GM21723 (cell line): ENCODE results near the gene FAM72A.
"Not testable (repeated sequence)": the region's sequence is repeated elsewhere in the genome, so short reads cannot be mapped to it uniquely, and the experiment has no call there.

Experiments used
- ATAC-seq: cut with Tn5 transposase; IDR thresholded peaks from one replicate; pipeline ENCODE4 v1.9.1; 2021; ENCODE audit warnings: mild to moderate bottlenecking, moderate library complexity; ENCODE audit not compliant: unreplicated experiment

FAM72A gene

DNA sequence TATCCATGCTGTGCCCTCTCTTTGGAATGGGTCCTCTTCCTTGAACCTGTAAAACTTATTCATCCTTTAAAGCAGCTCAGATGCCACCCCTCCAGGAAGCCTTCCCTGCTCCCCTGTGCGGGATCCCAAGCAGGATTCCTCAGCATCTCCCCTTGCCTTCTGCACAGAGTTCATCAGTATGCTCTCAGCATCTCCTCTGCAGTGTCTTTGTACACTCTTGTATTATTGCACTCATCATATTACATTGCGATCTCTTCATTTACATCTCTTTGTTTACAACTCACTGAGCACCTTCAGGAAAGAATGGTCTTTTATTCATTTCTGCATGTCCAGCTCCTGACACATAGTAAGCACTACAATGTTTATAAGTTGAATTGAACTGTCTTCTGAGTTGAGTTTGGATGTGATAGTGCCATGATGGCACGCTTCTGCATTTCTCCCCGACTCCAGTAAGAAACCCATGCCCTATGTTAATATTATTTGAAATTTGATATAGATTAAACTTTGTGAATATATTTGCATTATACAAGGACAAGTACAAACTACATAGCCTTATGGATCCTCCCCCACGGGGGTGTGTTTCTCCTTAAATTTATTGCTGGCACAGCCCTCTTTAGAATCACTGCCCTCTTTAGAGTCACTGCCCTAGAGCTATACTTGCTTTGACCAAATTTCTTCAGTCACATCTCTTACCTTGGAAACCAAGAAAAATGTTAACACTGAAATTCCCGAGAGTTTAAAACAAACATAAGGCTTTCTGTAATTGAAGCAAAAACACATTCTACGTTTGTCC lies 13.2 kb upstream of the FAM72A start:
- ATAC-seq, result not testable (repeated sequence)

DNA sequence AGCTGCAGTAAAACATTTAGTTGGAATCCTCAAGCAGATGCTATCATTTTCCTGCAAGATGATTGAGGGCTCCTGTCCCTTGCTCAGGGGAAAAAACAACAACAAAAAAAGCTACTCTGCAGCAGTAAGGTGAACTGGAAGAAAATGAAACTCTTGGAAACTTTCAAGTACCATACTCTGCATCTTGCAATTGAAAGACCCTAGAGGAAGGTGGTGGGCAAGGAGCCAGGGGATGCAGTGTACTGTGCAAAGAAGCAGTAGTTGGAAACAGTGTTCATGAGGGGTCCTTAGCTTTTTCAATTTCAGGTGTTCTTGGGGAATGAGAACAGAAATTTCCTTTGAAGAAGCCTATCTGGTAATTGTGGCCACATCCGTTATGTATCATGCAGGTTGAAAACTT lies 8.2 kb upstream of the FAM72A start:
- ATAC-seq, result not testable (repeated sequence)

DNA sequence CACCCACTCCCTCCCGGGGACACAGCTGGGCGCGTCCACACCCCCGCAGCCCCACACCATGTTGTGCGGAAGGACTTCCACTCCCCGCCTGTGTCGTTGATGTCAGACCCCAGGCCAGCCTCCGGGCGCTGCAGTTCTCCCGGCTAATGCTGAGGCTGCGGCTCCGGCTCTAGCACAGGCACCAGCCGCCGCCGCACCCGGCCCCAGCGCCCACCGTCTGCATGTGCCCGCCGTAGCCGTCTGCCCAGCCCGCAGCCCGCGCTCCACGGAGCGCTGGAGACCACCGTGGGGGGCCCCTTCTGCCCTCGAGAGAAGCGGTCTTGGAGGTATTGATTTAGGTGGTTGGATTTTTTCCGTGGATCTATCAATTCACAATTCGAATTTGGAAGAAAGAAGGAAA lies 2.9 kb upstream of the FAM72A start:
- not testable (repeated sequence) for ATAC-seq

DNA sequence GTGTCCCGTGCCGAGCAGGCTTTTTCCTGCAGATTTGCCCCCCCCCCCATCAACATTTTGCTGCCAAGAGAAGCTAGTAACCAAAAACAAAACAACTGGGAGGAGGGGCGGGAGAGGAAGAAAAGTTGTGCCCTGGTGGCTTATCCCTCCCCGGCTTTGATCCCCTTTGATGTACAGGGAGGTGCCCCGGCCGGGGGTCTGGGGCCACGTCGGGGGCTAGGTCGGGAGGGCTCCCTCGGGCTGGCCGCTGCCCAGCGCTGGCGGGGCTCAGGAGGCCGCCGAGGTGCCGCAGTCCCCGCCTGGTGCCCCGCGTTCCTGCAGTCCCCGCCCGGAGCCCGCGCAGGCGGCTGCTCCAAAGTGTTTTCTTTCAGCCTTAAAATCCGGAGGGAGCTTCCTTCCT lies 2.2 kb upstream of the FAM72A start:
- not testable (repeated sequence) for ATAC-seq

DNA sequence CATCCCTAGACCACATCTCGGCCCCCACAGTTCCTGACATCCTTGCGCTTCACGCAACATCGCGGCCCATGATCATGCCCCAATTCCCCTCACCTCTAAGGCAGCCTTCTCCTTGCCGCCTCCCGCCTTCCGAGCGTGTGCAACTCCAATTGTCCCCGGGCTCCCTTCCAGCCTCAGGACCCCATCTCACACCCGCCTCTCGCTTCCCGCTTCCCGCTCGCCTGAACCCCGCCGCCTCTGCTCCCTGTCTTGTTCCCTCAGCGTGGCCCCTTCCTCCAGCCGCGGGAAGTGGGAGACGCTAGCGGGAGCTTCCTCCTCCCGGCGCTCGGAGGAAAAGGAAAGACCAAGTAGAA lies 1.5 kb upstream of the FAM72A start:
- not testable (repeated sequence) for ATAC-seq

DNA sequence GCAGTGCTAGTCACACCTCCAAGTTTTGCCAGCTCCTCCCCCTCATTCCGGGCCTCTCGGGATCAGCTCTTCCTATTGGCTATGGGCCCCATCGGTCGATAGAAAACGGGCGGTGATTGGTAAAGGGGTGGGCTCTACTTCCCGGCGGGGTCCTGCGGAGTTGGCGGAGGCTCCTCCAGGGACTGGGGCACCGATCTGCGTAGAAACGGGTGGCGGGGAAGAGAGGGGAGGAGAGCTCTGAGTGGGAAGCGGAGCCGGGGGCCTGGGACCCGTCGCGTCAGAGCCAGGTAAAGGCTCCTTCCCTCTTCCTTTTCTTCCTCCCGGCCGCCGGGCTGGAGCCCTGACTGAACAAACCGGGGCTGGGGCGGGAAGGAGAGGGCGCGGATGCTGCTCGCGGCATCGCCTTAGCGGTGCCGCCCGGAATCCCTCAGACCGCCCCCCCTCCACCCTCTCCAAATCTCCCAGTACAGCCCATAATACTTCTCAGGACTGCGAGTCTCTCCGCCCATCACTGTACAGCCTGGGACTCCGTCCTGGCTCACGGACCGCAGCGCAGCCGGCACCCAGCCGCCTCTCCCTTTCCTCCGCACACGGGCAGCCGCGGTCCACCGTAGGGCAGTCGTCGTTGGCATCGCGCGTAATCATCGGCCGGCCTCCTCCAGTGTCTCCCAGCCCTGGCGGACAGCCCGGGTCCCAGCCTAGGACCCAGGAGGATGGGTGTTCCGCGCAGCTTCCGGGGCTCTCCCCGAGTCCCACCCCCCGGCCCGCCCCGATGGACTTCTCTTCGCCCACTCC lies 922 bp upstream of the FAM72A start, which contains the start of gene SRGAP2:
TSS of gene SRGAP2 (plus strand) at position 178 of the 795 bp plus-strand sequence. CDS start 2,430 bp downstream, outside the sequence.
- ATAC-seq, result peak; percentile 16

DNA sequence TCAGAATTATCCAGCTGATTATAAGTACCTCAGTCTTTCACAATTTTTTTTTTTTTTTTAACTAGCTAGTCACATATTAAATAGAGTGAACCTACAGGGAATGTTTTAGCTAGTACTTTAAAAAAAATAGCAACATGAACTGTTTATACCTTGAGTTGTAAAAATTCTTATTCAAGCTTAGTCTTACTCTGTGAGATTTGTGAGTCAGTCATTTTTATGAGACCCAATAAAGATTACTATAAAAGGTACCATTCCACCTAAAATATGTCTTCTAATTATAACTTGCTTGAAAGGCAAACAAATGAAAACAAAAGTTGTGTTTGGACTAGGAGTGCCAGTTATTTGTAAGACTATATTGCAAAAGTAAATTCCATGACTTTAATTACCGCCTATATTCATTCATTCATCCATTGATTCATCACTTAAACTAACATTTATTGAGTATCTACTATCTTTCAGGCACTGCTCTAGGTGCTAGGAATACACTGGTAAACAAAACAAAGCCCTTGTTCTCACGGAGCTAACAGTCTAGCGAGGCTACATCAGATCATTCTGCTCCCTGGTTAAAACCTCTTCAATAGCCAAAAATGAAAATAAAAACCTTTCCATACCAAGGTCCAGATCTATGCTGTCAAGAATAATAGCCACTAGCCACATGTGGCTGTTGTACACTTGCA lies 5.8 kb downstream of the FAM72A start:
- not testable (repeated sequence) for ATAC-seq

DNA sequence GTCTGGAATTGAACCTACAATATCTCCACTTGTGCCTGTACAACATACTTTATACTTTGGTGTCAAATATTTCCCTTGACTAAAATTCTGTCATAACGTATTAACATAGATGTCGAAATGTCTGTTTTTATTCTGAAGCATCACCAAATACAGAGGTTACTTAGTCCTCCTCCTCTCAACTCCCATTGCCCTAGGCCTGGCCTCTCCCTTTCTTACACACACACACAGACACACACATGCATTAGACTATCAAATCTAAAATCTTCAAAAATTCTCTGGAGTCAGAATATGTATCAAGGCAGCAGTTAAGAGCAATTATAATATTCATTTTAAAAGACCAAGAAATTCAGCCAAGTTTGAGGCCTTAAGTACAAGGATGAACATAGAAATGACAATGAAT lies 7.5 kb downstream of the FAM72A start:
- ATAC-seq, result not testable (repeated sequence)

DNA sequence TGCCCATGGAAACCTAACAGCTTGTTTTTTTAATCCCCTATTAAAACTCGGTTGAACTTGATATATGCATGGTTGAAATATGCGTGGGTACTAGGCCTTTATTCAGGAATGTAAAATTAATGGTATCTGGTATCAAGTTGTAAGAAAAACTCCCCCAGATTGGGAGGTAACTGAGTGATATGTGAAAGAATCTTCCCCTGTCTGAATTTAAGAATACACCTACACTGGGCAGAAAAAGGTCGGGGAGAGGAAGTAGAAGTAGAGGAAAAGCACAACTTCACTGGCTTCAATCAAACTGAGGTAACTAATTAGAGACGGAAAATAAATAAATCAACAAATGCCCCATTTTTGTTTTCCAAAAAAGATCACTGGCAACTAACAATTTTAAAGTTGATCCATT lies 15.8 kb downstream of the FAM72A start:
- not testable (repeated sequence) for ATAC-seq

DNA sequence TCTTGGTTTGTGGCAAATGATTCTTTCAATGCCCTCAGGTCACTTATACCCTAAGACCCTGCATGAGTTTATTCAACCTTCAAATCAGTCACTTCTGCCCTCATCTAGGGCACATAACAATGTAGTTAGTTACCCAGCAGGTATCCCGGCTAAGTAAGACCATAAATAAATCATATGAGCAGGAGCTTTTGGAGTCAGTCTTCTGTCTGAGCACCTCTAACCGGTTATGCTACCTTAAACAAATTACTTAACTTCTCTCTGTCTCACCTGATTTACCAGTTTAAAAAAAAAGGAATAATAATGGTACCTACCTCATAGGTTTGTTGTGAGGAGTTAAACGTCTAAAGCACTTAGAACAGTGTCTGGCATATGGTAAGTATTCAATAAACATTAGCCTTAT lies 16.9 kb downstream of the FAM72A start:
- ATAC-seq, result not testable (repeated sequence)

DNA sequence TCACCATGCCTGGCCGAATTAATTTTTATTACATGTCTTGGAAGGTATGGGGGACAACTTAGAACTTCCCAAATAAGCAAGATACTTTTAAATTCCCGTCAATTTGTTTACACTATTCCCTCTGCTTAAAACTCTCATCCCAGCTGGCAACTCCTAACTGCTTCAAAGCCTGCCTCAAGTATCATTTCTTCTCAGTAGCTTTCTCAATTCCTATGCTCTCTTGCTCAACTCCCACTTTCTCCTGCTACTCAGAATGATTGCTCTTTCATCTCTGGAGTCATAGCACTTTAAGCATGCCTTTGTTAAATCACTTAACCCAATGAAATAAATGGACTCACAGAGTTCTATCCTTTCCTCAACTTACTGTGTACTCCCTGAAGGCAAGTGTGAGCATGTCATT lies 18.9 kb downstream of the FAM72A start:
- ATAC-seq, result not testable (repeated sequence)

DNA sequence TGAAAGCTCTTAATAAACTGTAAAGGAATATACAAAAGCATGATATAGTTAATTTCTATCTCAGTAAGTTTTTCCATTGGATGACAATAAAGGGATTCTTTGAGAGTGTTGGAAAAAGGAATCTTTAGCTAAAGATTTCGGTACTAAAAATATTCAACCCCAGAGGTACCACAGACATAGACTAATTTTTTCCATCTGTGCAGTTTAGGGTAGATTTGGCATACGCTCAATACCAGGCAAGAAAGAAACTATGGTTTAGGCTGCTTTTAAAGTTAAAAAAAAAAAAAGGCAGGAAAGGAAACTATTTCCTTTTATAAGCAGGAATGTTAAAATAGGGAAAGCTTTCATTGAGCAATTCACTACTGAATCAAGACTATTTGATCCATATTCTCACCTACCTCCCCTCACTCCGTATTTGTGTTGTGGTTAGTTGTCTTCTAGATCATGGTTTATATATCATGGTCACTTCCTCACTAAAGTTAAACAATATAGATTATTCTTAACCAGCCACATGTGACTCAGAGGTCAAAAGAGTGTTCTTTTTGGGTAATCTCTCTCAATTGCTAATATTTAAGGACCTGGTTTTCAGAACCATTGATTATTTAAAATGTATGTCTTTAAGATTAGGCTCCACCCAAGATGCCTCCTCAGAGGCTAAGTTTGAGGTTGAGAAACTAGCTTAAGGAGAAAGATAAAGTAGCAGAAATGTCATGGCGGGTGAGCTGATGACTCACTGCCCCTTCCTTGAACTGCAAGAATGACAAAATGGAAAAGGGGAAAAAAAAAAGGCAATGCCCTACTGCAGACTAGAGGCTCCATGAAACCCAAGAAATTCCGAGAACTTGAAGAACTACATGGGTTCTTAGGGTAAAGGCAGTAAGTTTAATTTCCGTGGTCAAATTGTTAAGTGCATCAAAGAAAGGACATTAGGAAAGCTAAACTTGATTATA lies 20.0 kb downstream of the FAM72A start:
- not testable (repeated sequence) for ATAC-seq

DNA sequence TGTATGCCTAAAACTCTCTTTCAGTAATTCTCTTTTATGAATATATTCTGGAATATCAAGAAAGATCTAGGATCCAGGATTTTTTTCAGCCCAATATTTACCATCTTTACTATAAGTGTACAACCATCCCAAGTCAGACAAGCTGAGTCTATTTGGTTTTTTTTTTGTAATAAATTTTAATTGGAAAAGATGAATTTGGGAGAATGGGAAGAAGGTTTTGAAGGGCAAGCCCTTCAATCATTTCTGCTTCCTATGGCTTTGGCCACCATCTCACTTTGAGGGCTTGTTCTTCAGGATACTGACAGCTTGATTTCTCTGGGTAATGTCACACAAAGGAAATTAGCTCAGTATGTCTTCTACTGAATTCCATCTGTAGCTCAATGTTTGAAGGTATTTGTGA lies 23.0 kb downstream of the FAM72A start:
- ATAC-seq, result not testable (repeated sequence)

DNA sequence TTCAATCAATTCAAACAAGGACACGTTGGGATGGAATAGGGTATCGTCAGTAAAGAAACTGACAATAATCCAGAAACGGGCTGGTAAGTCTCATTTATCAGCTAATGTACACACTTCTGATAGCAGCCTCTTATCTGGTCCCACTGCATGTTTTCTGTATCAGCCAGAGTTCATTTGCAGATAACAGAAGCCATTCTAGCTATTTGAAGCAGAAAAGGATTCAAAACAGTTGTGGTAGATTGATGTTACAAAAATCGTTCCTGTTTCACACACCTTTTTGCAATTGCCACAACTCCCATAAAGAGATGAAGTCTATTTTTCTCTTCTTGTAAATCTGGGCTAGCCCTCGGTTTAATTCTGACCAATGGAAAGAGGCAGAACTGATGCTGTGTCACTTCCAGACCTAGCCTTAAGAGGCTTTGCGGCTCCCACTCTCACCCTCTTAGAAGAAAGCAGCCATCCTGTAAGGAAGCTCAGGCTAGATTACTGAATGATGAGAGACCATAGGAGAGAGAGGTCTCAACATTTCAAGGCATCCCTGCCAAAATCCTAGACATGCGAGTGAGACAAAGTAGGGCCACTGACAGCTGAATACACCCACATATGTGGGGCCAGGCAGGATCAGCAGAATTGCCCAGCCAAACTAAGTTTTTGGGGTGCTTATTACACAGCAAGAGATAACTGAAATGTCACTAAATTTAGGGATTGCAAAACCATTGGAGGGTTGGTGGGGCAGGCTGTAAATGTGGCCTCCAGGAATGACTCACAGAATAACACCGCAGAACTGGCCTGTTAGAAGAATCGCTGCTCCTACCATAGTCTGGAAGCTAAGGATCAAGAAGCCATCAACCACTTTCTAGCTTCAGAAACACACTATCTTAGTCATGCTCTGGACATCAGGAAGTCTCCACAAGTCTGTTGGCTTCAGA lies 24.3 kb downstream of the FAM72A start:
- not testable (repeated sequence) for ATAC-seq

DNA sequence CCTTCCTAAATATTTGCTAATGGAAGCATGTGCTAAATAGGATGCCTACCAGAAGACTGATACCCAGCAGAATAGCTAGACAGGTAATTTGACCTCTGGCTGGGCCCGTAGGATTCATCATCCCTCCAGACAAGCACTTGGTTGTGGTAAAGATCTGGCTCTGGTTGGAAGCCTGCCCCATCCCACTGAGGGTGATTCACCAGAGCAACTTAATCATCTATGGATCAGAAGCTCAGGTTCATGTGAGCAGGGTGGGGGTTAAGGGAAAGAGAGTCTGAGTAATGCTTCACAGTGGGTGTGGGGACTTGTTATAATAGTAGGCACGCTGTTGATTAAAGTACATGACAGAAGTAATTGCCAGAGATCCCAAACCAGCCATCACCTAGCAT lies 26.5 kb downstream of the FAM72A start:
- not testable (repeated sequence) for ATAC-seq

DNA sequence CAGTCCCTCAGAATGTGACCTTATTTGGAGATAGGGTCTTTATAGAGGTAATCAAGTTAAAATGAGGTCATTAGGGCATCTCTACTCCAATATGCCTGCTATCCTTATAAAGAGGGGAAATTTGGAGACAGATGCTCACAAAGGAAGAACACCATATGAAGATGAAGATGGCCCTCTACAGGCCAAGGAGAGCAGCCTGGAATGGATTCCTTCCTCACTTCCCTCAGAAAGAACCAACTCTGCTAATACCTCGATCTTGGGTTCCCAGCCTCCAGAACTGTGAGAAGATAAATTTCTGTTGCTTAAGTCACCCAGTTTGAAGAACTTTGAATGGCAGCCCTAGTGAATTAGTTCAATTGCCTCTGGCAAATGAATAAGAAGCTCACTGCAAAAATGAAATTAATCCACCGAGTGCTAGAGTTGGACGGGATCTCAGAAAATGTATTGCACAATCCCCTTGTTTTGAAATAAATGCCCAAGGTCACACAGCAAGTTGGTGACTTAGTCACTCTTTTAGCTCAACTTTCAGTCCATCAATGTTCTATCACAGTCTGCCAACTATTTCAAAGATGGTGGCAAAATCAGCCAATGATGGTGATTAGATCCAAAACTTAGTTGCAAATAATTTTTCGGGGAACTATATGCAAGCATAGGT lies 27.1 kb downstream of the FAM72A start:
- not testable (repeated sequence) for ATAC-seq

DNA sequence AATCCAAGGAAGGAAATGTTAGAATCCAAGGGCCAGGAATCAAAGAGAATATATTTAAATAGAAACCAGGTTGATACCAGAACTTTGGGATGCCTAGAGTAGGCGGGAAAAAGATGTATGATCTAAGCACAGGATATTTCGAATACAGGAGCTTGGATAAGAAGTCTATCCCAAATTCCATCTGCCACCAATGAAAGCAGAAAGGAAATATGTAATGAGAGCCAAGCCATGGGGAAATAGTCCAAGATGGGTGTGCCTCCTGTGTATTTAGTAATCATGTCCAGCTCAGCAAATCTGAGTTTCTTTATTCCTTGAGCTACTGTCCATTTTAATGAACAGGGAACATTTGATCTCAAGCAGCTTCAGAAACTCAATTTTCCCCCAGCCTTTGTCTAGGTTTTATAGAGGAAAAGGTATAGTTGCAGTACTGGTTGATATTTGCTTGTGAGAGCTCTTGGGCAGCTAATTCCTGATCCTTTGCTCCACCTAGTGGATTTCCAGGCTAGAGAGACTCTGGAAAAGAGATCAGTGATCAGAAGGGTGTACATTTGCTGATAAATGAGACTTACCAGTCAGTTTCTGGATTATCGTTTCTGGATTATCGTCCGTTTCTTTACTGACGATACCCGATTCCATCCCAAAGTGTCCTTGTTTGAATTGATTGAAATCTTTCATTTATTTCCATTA lies 28.3 kb downstream of the FAM72A start:
- not testable (repeated sequence) for ATAC-seq

DNA sequence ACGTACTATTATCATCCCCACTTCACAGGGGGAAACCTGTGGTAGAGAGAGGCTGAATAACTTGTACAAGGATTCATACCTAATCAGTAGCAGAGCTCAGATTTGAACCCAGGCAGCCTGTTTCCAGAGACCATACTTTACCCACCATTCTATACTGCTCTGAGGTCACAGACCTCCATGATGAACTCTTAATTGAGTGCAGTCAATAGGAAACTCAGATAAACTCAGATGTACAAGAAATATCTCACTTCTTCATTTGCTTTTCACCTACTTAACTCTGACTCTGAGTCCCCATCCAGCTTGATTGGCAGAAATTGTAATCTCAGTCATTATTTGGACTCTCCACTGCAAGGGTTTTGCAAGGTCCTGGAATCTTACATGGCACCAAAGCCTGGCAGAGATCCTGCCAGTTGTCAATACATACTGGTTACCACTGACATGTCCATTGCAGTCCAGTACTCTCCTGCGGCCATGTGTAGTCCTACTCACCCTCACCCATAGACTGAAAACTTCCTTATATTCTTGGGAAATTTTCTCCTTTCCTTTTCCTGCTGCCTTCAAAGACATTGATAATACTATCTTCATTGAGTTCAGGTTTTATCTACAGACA lies 29.4 kb downstream of the FAM72A start:
- not testable (repeated sequence) for ATAC-seq
